Hippocampal formation (tissue), 2 donors: ENCODE data around the gene ZHX3.

Source experiments
- DNase-seq, 2 donors: peaks; one replicate each; lab custom pipeline; 2025; lab: John Stamatoyannopoulos, UW

Gene ZHX3

GRCh38 chr20:41317546-41318270 is at the start of gene ZHX3:
ZHX3 (minus strand) TSS chr20:41317731; CDS start chr20:41204916, 112,815 bp downstream.
- DNase-seq, result peak; percentile 90 to 95

- DNase-seq, result no peak
Observed at GRCh38 chr20:41367393-41367695, 49.8 kb upstream of the ZHX3 start.

GRCh38 chr20:41366546-41367392 is 49.2 kb upstream of the ZHX3 start, which contains the start of gene EMILIN3:
EMILIN3 (minus strand) TSS chr20:41366818; CDS start chr20:41366634, 184 bp downstream.
- DNase-seq, result no peak

GRCh38 chr20:41365777-41366545 is 48.4 kb upstream of the ZHX3 start:
- no peak for DNase-seq

GRCh38 chr20:41364967-41365765 is 47.6 kb upstream of the ZHX3 start:
- no peak for DNase-seq

GRCh38 chr20:41364236-41364855 is 46.8 kb upstream of the ZHX3 start:
- DNase-seq, result no peak

- DNase-seq, result no peak
Observed at GRCh38 chr20:41363601-41364000, 46.1 kb upstream of the ZHX3 start.

- DNase-seq, result no peak
Observed at GRCh38 chr20:41362748-41363140, 45.2 kb upstream of the ZHX3 start.

GRCh38 chr20:41361757-41362747 is 44.5 kb upstream of the ZHX3 start:
- peak in 1 of 2 donors; percentile 10 for DNase-seq

GRCh38 chr20:41360831-41361756 is 43.6 kb upstream of the ZHX3 start:
- DNase-seq, result no peak

- no peak for DNase-seq
Observed at GRCh38 chr20:41359541-41360011, 42.0 kb upstream of the ZHX3 start.

- DNase-seq, result no peak
Observed at GRCh38 chr20:41358717-41359116, 41.2 kb upstream of the ZHX3 start.

- no peak for DNase-seq
Observed at GRCh38 chr20:41358230-41358629, 40.7 kb upstream of the ZHX3 start.

- DNase-seq, result no peak
Observed at GRCh38 chr20:41357424-41358163, 40.1 kb upstream of the ZHX3 start.

GRCh38 chr20:41356951-41357350 is 39.4 kb upstream of the ZHX3 start:
- DNase-seq, result no peak

GRCh38 chr20:41355598-41356203 is 38.2 kb upstream of the ZHX3 start:
- DNase-seq, result no peak

GRCh38 chr20:41355192-41355591 is 37.7 kb upstream of the ZHX3 start:
- no peak for DNase-seq
